NT2/D1 (cell line): ENCODE results near the gene SHC3.

Experiments used
- SUZ12 ChIP-seq: IDR thresholded peaks from 2 replicates; pipeline ENCODE4 v1.6.1; 2011; ENCODE audit not compliant: insufficient read length, insufficient read depth; ENCODE audit errors: extremely low read depth
- YY1 ChIP-seq: IDR thresholded peaks from 2 replicates; pipeline ENCODE4 v1.6.1; 2011; ENCODE audit not compliant: insufficient read length, insufficient read depth
- ZNF274 ChIP-seq: IDR thresholded peaks from 2 replicates; pipeline ENCODE4 v1.6.1; 2011; ENCODE audit warnings: mild to moderate bottlenecking, low read depth, low read length

GRCh38 chr9:89167788-89168187, 10.8 kb downstream of the SHC3 start:
- TF ChIP-seq YY1 (no peak), ZNF274 (no peak), SUZ12 (no peak)
